SK-N-SH (cell line): ENCODE data around the gene ZNF24. TPM values are rescaled to one million over a fixed set of nuclear protein-coding genes. Genes with fewer than 3 reads are reported as not detected.

Source experiments
- CTCF ChIA-PET: fragments of 300-600, 350-600 bp; formaldehyde crosslinking; extraction: SDS; loops from one replicate; lab custom pipeline; 2021; lab: Yijun Ruan, JAX
- POLR2A ChIA-PET: fragments of 350-600 bp; sonication (Branson Sonifier 250); formaldehyde crosslinking; extraction: SDS; loops from one replicate; lab custom pipeline; 2020; ENCODE audit warnings: antibody characterized with exemption, inconsistent platforms; lab: Yijun Ruan, JAX
- DNase-seq: peaks from one replicate; pipeline ENCODE4 v3.0.0; 2012
- H2AFZ ChIP-seq: fragments of 200-600 bp; sonication (generic); 2 replicates; pipeline ENCODE4 v1.8.1; 2016; ENCODE audit warnings: antibody characterized with exemption, mild to moderate bottlenecking, low read depth
- H3F3A ChIP-seq: fragments of 200-600 bp; sonication (generic); replicated peaks from 2 replicates; pipeline ENCODE3; 2016; ENCODE audit warnings: antibody characterized with exemption, mild to moderate bottlenecking; ENCODE audit not compliant: insufficient read depth
- H3K27ac ChIP-seq, 2 experiments: fragments of 200-500 bp in 1 of 2; fragments of 200-600 bp in 1 of 2; sonication (Bioruptor generic) in 1 of 2; sonication (generic), shearing (Covaris generic) in 1 of 2; 2 replicates each; pipeline versions ENCODE4 v1.5.1 to v1.6.1; 2014 to 2016; ENCODE audit warnings: low read depth in 2 of 2, inconsistent platforms in 1 of 2, low read length in 1 of 2, mild to moderate bottlenecking in 1 of 2, mixed read lengths in 1 of 2
- H3K27me3 ChIP-seq: fragments of 200-600 bp; sonication (generic), shearing (Covaris generic); 2 replicates; pipeline ENCODE4 v1.6.1; 2016; ENCODE audit warnings: mixed run types; ENCODE audit not compliant: insufficient read depth
- H3K36me3 ChIP-seq, 2 experiments: fragments of 200-500 bp in 1 of 2; fragments of 200-600 bp in 1 of 2; sonication (Bioruptor generic) in 1 of 2; sonication (generic) in 1 of 2; replicated peaks in 1 of 2; 2 replicates each; pipeline versions ENCODE3 to v1.5.1; 2014 to 2016; ENCODE audit warnings: low read length in 1 of 2, mild to moderate bottlenecking in 1 of 2; ENCODE audit not compliant: insufficient read depth in 2 of 2, control insufficient read depth in 1 of 2
- H3K4me1 ChIP-seq, 2 experiments: fragments of 200-500 bp in 1 of 2; fragments of 200-600 bp in 1 of 2; sonication (Bioruptor generic) in 1 of 2; sonication (generic), shearing (Covaris generic) in 1 of 2; 2 replicates each; pipeline versions ENCODE4 v1.5.1 to v1.6.1; 2014 to 2016; ENCODE audit warnings: low read depth in 1 of 2, low read length in 1 of 2, mixed run types in 1 of 2; ENCODE audit not compliant: insufficient read depth in 2 of 2, control insufficient read depth in 1 of 2
- H3K4me2 ChIP-seq: fragments of 200-600 bp; sonication (generic), shearing (Covaris generic); 2 replicates; pipeline ENCODE4 v1.6.1; 2017; ENCODE audit warnings: mixed run types
- H3K4me3 ChIP-seq, 2 experiments: fragments of 200-500 bp in 1 of 2; fragments of 200-600 bp in 1 of 2; sonication (Bioruptor generic) in 1 of 2; sonication (generic), shearing (Covaris generic) in 1 of 2; 2 replicates each; pipeline versions ENCODE4 v1.5.1 to v1.8.1; 2014 to 2016; ENCODE audit warnings: low read depth in 2 of 2, inconsistent platforms in 1 of 2, low read length in 1 of 2, mild to moderate bottlenecking in 1 of 2, mixed read lengths in 1 of 2, moderate library complexity in 1 of 2
- H3K79me2 ChIP-seq: fragments of 200-600 bp; sonication (generic); 2 replicates; pipeline ENCODE4 v1.8.1; 2017; ENCODE audit warnings: mild to moderate bottlenecking; ENCODE audit not compliant: insufficient read depth
- H3K9ac ChIP-seq: fragments of 200-600 bp; sonication (generic); 2 replicates; pipeline ENCODE4 v1.6.1; 2017; ENCODE audit warnings: mixed run types
- H3K9me2 ChIP-seq: fragments of 200-600 bp; sonication (generic); 2 replicates; pipeline ENCODE4 v1.6.1; 2017; ENCODE audit warnings: mixed run types
- H3K9me3 ChIP-seq: fragments of 200-600 bp; sonication (generic); 2 replicates; pipeline ENCODE4 v1.6.1; 2017; ENCODE audit warnings: mixed run types, mild to moderate bottlenecking, moderate library complexity
- H4K20me1 ChIP-seq: fragments of 200-600 bp; sonication (generic); 2 replicates; pipeline ENCODE4 v1.6.1; 2017; ENCODE audit warnings: mild to moderate bottlenecking, mixed run types; ENCODE audit not compliant: insufficient read depth
- CHD2 ChIP-seq: fragments of 150-350 bp; IDR thresholded peaks from 2 replicates; pipeline ENCODE4 v1.6.1; 2018; ENCODE audit warnings: low read length; ENCODE audit not compliant: partially characterized antibody
- CTCF ChIP-seq: fragments of 200-600 bp; sonication (generic); IDR thresholded peaks from 2 replicates; pipeline ENCODE4 v1.6.1; 2017; ENCODE audit warnings: antibody characterized with exemption, mild to moderate bottlenecking, moderate library complexity
- ELF1 ChIP-seq: IDR thresholded peaks from 2 replicates; pipeline ENCODE4 v1.4.0; 2012
- EP300 ChIP-seq, 2 experiments: IDR thresholded peaks; 2 replicates each; pipeline versions ENCODE4 v1.4.0 to v1.6.1; 2012; ENCODE audit warnings: borderline replicate concordance in 1 of 2, low read depth in 1 of 2, low read length in 1 of 2
- EZH2phosphoT487 ChIP-seq: fragments of 200-600 bp; sonication (generic); IDR thresholded peaks from 2 replicates; pipeline ENCODE4 v1.6.1; 2017; ENCODE audit warnings: low read depth, mixed run types, mild to moderate bottlenecking, antibody characterized with exemption, moderate library complexity, borderline replicate concordance
- FOSL2 ChIP-seq: IDR thresholded peaks from 2 replicates; pipeline ENCODE4 v1.4.0; 2012; ENCODE audit warnings: low read depth, mild to moderate bottlenecking, moderate library complexity, borderline replicate concordance
- FOXJ3 ChIP-seq: sonication (generic); formaldehyde crosslinking; IDR thresholded peaks from 2 replicates; pipeline ENCODE4 v1.5.1; 2020; ENCODE audit warnings: mild to moderate bottlenecking, missing genetic modification reagents
- GABPA ChIP-seq: IDR thresholded peaks from 2 replicates; pipeline ENCODE4 v1.4.0; 2012; ENCODE audit warnings: low read depth, mild to moderate bottlenecking
- GATA2 ChIP-seq: sonication (generic); formaldehyde crosslinking; IDR thresholded peaks from 2 replicates; pipeline ENCODE4 v1.5.0; 2020; ENCODE audit warnings: mild to moderate bottlenecking, missing genetic modification reagents
- IRF3 ChIP-seq: fragments of 150-350 bp; IDR thresholded peaks from 2 replicates; pipeline ENCODE4 v1.6.1; 2016; ENCODE audit warnings: mild to moderate bottlenecking, low read depth, low read length
- JUND ChIP-seq: IDR thresholded peaks from 2 replicates; pipeline ENCODE4 v1.4.0; 2012
- MEF2A ChIP-seq: IDR thresholded peaks from 2 replicates; pipeline ENCODE4 v1.4.0; 2012; ENCODE audit warnings: low read depth, borderline replicate concordance
- MXI1 ChIP-seq: IDR thresholded peaks from 2 replicates; pipeline ENCODE4 v1.6.1; 2012; ENCODE audit warnings: mild to moderate bottlenecking, low read depth, low read length, improper control_type of control experiment
- NFIC ChIP-seq: IDR thresholded peaks from 2 replicates; pipeline ENCODE4 v1.4.0; 2012; ENCODE audit warnings: borderline replicate concordance
- PBX3 ChIP-seq: IDR thresholded peaks from 2 replicates; pipeline ENCODE4; 2012
- POLR2AphosphoS5 ChIP-seq: IDR thresholded peaks from 2 replicates; pipeline ENCODE4 v1.6.1; 2012; ENCODE audit warnings: low read depth, low read length
- RAD21 ChIP-seq: IDR thresholded peaks from 2 replicates; pipeline ENCODE4 v1.6.1; 2012; ENCODE audit warnings: mild to moderate bottlenecking, low read length
- REST ChIP-seq: IDR thresholded peaks from 2 replicates; pipeline ENCODE4 v1.6.1; 2012; ENCODE audit warnings: mild to moderate bottlenecking, low read depth, low read length, moderate library complexity
- RFX5 ChIP-seq: IDR thresholded peaks from 2 replicates; pipeline ENCODE4 v1.6.1; 2012; ENCODE audit warnings: mild to moderate bottlenecking, improper control_type of control experiment, low read length
- RXRA ChIP-seq: IDR thresholded peaks from 2 replicates; pipeline ENCODE4 v1.4.0; 2012; ENCODE audit warnings: low read depth, mild to moderate bottlenecking, borderline replicate concordance
- TAF1 ChIP-seq: IDR thresholded peaks from 2 replicates; pipeline ENCODE4 v1.6.1; 2012; ENCODE audit warnings: low read depth, mild to moderate bottlenecking, low read length, moderate library complexity, borderline replicate concordance
- USF1 ChIP-seq: IDR thresholded peaks from 2 replicates; pipeline ENCODE4 v1.4.0; 2012; ENCODE audit warnings: low read depth, borderline replicate concordance
- YY1 ChIP-seq: IDR thresholded peaks from 2 replicates; pipeline ENCODE4 v1.4.0; 2012; ENCODE audit warnings: low read depth, mild to moderate bottlenecking
- WGBS: methylation state at CpG from one replicate; pipeline ENCODE4 v1.1.6; 2017; ENCODE audit warnings: low lambda C conversion rate; 5-methylcytosine and 5-hydroxymethylcytosine counted together
- polyA plus RNA-seq, 3 experiments: library from polyadenylated mRNA; depleted of rRNA; stranded (reverse); fragments of >200 nt; gene quantifications; 2 replicates each; pipeline ENCODE4 v1.2.3, GENCODE V29; 2012

Gene ZNF24
- polyA plus RNA-seq (2012; rRNA removed): 6.9 and 10.0 TPM in 2 replicates
- 10.5 and 11.7 TPM in 2 replicates for polyA plus RNA-seq (2012; cell fraction: cytosol; rRNA removed)
- 6.6 and 13.3 TPM in 2 replicates for polyA plus RNA-seq (2012; cell fraction: nucleus; rRNA removed)

GRCh38 chr18:35343936-35344735 is at the start of gene ZNF24:
Gene ZNF24, minus strand, starts transcription at chr18:35344420. Its CDS starts 3,770 bp downstream, at chr18:35340650.
- WGBS: 2% methylated on average over 30 of the region's 64 CpGs
- no peaks in the 10 kb centered on the region for H3K9me2 ChIP-seq
- H3K79me2 ChIP-seq: peaks cover 60% of the 10 kb centered on the region
- ChIA-PET CTCF (interaction anchor here (1.1 to 3.8 kb wide), 4 partner anchors 10 to 334 kb away, joined by 3 to 28 read pairs (median 5); no protein-coding TSS in a partner anchor), POLR2A (interaction anchor here (0.8 to 1.9 kb wide), 4 partner anchors 77 to 303 kb away, joined by 3 to 13 read pairs (median 5); partner anchors contain the start of genes MAPRE2 and ZNF397)
- H3K4me2 ChIP-seq: peak within 1 kb of the TSS; percentile 86
- H3K9me3 ChIP-seq: no peaks in the 10 kb centered on the region
- no peaks in the 10 kb centered on the region for H3F3A ChIP-seq
- peak within 1 kb of the TSS; percentile 96 for H2AFZ ChIP-seq
- DNase-seq: peak; percentile 95
- H3K9ac ChIP-seq: peak within 1 kb of the TSS; percentile 99
- H3K27me3 ChIP-seq: no peaks in the 10 kb centered on the region
- peak within 1 kb of the TSS; percentile 96 to 98 for H3K27ac ChIP-seq
- H3K36me3 ChIP-seq: peaks cover 25 to 40% of the 10 kb centered on the region in 2 experiments
- peaks cover 46% of the 10 kb centered on the region for H4K20me1 ChIP-seq
- H3K4me3 ChIP-seq: peak within 1 kb of the TSS; percentile 81 to 83
- H3K4me1 ChIP-seq: peaks cover 0 to 15% of the 10 kb centered on the region in 2 experiments; a peak in 3 of 4 replicates
- TF ChIP-seq POLR2AphosphoS5 (peak; percentile 92), USF1 (peak; percentile 18; the same call in 1 of the 2 replicates), RXRA (no peak), EP300 (IDR thresholded peaks at IDR 0.05; ENCODE audit: borderline replicate concordance in 1 of 2, low read depth in 1 of 2, low read length in 1 of 2) (peak in 1 of 2 experiments; percentile 12; a peak in 2 of 4 replicates), RFX5 (no peak), JUND (no peak), PBX3 (0 out of 2 replicates have a peak, but pooled peaks have one; percentile 12), YY1 (peak; percentile 50), TAF1 (peak; percentile 60), GATA2 (CRISPR knock-in tag) (no peak), IRF3 (no peak), EZH2phosphoT487 (no peak), MEF2A (no peak), ELF1 (peak; percentile 94), GABPA (peak; percentile 68), FOSL2 (no peak), MXI1 (peak; percentile 93), NFIC (no peak), RAD21 (no peak), FOXJ3 (CRISPR knock-in tag) (0 out of 2 replicates have a peak, but pooled peaks have one; percentile 35), CTCF (no peak), REST (no peak; the same call in none of the 2 replicates), CHD2 (peak; percentile 97)
